Tibial artery (tissue), 4 donors: ENCODE data around the gene ZBTB45.

ENCODE experiments used
- DNase-seq, 2 donors: peaks; one replicate each; pipeline ENCODE4 v3.0.0-alpha.2; 2019
- H3K27ac ChIP-seq, 2 donors: fragments of 200-600 bp; sonication (generic) in 1 of 2; 1 replicate in 1 of 2; 2 replicates in 1 of 2; pipeline ENCODE4 v1.5.1; 2018 to 2019; ENCODE audit warnings: mild to moderate bottlenecking in 1 of 2
- H3K27me3 ChIP-seq, 2 donors: fragments of 200-600 bp; sonication (generic) in 1 of 2; one replicate each; pipeline versions ENCODE4 v1.5.1 to v1.6.0; 2016 to 2019
- H3K36me3 ChIP-seq, 3 donors: fragments of 200-600 bp; sonication (generic) in 2 of 3; one replicate each; pipeline ENCODE4 v1.5.1; 2016 to 2019; ENCODE audit warnings: mild to moderate bottlenecking in 2 of 3
- H3K4me1 ChIP-seq, 4 donors: fragments of 200-600 bp; sonication (generic) in 2 of 4; 1 replicate in 3 of 4; 2 replicates in 1 of 4; pipeline ENCODE4 v1.5.1; 2016 to 2019
- H3K4me3 ChIP-seq, 2 donors: fragments of 200-600 bp; sonication (generic) in 1 of 2; 1 replicate in 1 of 2; 2 replicates in 1 of 2; pipeline ENCODE4 v1.5.1; 2018 to 2019; ENCODE audit warnings: mild to moderate bottlenecking in 2 of 2
- H3K9me3 ChIP-seq, 3 donors: fragments of 200-600 bp; sonication (generic) in 1 of 3; one replicate each; pipeline ENCODE4 v1.5.1; 2016 to 2019
- intact Hi-C: fragments of 100-400 bp; cut with DNase I; formaldehyde crosslinking; loops from one replicate; pipeline ENCODE4 v1.15.0; 2023; ENCODE audit warnings: low total_unique reads
- TF ChIP-seq, protein P1 (sequence below), 2 experiments: fragments of 200-600 bp in 1 of 2; fragments of 450-650 bp in 1 of 2; IDR thresholded peaks; one replicate each; pipeline ENCODE4 v1.5.1; 2017 to 2019; ENCODE audit warnings: antibody characterized with exemption in 2 of 2, mild to moderate bottlenecking in 1 of 2, moderate library complexity in 1 of 2

Gene ZBTB45

GRCh38 chr19:58516964-58517833 lies 2.4 kb downstream of the ZBTB45 start:
- H3K27ac ChIP-seq, result no peak overlapping the region
- H3K4me1 ChIP-seq, result peaks cover 16 to 64% (median 45%) of the 10 kb centered on the region in 4 donors

GRCh38 chr19:58516246-58516836 lies 3.3 kb downstream of the ZBTB45 start:
- Histone ChIP-seq H3K4me1 (peaks cover 16 to 64% (median 45%) of the 10 kb centered on the region in 4 donors), H3K36me3 (peaks cover 15 to 25% (median 17%) of the 10 kb centered on the region in 3 donors), H3K27me3 (no peaks in the 10 kb centered on the region), H3K9me3 (no peaks in the 10 kb centered on the region), H3K4me3 (no peak overlapping the region), H3K27ac (no peak overlapping the region)
- TF ChIP-seq, protein P1, sequence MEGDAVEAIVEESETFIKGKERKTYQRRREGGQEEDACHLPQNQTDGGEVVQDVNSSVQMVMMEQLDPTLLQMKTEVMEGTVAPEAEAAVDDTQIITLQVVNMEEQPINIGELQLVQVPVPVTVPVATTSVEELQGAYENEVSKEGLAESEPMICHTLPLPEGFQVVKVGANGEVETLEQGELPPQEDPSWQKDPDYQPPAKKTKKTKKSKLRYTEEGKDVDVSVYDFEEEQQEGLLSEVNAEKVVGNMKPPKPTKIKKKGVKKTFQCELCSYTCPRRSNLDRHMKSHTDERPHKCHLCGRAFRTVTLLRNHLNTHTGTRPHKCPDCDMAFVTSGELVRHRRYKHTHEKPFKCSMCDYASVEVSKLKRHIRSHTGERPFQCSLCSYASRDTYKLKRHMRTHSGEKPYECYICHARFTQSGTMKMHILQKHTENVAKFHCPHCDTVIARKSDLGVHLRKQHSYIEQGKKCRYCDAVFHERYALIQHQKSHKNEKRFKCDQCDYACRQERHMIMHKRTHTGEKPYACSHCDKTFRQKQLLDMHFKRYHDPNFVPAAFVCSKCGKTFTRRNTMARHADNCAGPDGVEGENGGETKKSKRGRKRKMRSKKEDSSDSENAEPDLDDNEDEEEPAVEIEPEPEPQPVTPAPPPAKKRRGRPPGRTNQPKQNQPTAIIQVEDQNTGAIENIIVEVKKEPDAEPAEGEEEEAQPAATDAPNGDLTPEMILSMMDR (IDR thresholded peaks at IDR 0.05), result no peak
- no peak for DNase-seq
- intact Hi-C loops, result loop anchor here (5.0 kb wide), 1 partner anchor 39 kb away; the partner anchor contains the start of gene ZNF446

More at GRCh38 chr19:58516964-58517833, 2.4 kb downstream of the ZBTB45 start:
- Histone ChIP-seq H3K9me3 (no peaks in the 10 kb centered on the region), H3K36me3 (peaks cover 15 to 25% (median 17%) of the 10 kb centered on the region in 3 donors), H3K4me3 (no peak overlapping the region), H3K27me3 (no peaks in the 10 kb centered on the region)
- intact Hi-C loops, result loop anchor here (5.0 kb wide), 1 partner anchor 40 kb away; the partner anchor contains the start of gene ZNF446
- DNase-seq, result no peak
- TF ChIP-seq, protein P1 (IDR thresholded peaks at IDR 0.05), result no peak

GRCh38 chr19:58515259-58515658 lies 4.4 kb downstream of the ZBTB45 start:
- Histone ChIP-seq H3K27ac (no peak overlapping the region), H3K4me1 (peaks cover 16 to 59% (median 41%) of the 10 kb centered on the region in 4 donors), H3K27me3 (no peaks in the 10 kb centered on the region), H3K36me3 (peaks cover 15 to 29% (median 17%) of the 10 kb centered on the region in 3 donors), H3K4me3 (no peak overlapping the region), H3K9me3 (no peaks in the 10 kb centered on the region)
- no peak for DNase-seq
- intact Hi-C loops, result loop anchor here (5.0 kb wide), 1 partner anchor 38 kb away; the partner anchor contains the start of gene ZNF446
- TF ChIP-seq, protein P1 (IDR thresholded peaks at IDR 0.05), result no peak

- Histone ChIP-seq H3K4me1 (peaks cover 16 to 55% (median 38%) of the 10 kb centered on the region in 4 donors), H3K27me3 (no peaks in the 10 kb centered on the region), H3K9me3 (no peaks in the 10 kb centered on the region), H3K4me3 (peak overlapping the region in 1 of 2 donors; percentile 45), H3K27ac (peak overlapping the region; percentile 24 to 48), H3K36me3 (peaks cover 15 to 31% (median 17%) of the 10 kb centered on the region in 3 donors)
- no peak for DNase-seq
- intact Hi-C loops, result loop anchor here (5.0 kb wide), 1 partner anchor 37 kb away; the partner anchor contains the start of gene ZNF446
- TF ChIP-seq, protein P1 (IDR thresholded peaks at IDR 0.05), result no peak
These were observed 5.0 kb downstream of the ZBTB45 start for GRCh38 chr19:58514564-58515022.

GRCh38 chr19:58513694-58514563 lies 5.7 kb downstream of the ZBTB45 start:
- TF ChIP-seq, protein P1 (IDR thresholded peaks at IDR 0.05), result peak; percentile 72 to 73
- Histone ChIP-seq H3K9me3 (no peaks in the 10 kb centered on the region), H3K36me3 (peaks cover 15 to 31% (median 17%) of the 10 kb centered on the region in 3 donors), H3K4me3 (peak overlapping the region; percentile 41 to 45), H3K4me1 (peaks cover 16 to 55% (median 38%) of the 10 kb centered on the region in 4 donors), H3K27me3 (no peaks in the 10 kb centered on the region), H3K27ac (peak overlapping the region; percentile 24 to 48)
- intact Hi-C loops, result no loop called here
- DNase-seq, result peak; percentile 51 to 84
